GM18867 (cell line): Measurements from ENCODE around the gene MEOX1.

Source experiments
- ATAC-seq: cut with Tn5 transposase; IDR thresholded peaks from one replicate; pipeline ENCODE4 v1.9.1; 2021; ENCODE audit warnings: mild to moderate bottlenecking, moderate library complexity; ENCODE audit not compliant: unreplicated experiment

The MEOX1 gene

GRCh38 chr17:43597624-43598356 lies 63.9 kb downstream of the MEOX1 start:
- ATAC-seq = no peak

GRCh38 chr17:43595466-43595865 lies 66.3 kb downstream of the MEOX1 start:
- ATAC-seq = no peak

DNA sequence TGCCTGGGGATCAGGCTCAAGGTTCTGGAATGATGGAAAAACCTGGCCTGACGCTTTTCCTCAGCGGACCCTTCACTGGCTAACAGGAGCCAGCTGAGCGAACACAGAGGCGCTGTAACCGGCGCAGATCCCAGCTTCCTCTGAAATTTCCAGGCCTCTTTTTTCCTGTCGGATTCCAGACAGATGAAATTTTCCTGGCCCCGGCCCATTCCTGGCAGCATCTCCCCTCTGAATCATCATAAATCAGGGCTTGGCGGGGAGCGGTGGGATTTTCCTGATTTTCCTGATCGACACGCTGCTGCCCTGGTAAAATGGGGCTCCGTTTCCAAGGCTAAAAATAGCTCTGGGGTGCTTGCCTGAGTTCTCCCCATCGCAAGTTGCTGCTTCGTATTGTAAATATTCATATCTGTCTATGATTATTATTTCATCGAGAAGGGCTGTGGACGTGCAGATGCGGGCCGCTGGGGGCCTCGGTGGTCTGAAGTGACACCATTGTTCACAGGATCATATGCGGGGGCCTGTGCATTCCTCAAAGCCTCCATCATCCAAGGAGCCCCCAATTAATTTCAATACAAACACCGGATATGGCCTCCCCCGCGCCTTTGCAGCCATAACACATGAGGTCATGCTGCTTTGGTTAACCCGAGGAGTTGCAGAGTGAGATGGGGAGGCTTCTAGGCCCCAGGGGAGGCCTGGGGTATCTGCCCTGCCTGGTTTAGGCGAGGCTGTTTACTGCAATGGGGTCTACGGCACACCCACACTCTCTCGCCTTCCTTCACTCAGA lies 69.8 kb downstream of the MEOX1 start:
- ATAC-seq = no peak

DNA sequence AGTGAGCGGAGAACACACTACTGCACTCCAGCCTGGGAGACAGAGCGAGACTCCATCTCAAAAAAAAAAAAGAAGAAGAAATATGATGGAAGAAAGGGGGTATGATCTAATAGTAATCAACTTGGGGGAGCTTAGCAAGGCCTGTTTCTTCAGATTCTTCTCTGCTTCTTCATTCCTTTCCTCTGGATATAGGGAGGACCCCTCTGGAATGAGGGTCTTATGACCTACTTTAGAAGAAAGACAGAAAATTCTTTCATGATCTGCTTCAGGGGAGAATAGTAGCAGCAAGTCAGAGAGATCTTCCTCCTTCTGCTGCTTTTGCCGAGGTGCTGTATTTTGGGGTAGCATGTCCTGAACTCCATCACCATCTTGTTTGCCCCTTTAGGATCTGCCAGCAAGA lies 70.7 kb downstream of the MEOX1 start:
- ATAC-seq = no peak
